HG03045 (cell line): ENCODE results near the gene RRP8.

Experiments used
- ATAC-seq: cut with Tn5 transposase; IDR thresholded peaks from one replicate; pipeline ENCODE4 v1.9.1; 2021; ENCODE audit warnings: mild to moderate bottlenecking, moderate library complexity; ENCODE audit not compliant: unreplicated experiment

RRP8 gene

DNA sequence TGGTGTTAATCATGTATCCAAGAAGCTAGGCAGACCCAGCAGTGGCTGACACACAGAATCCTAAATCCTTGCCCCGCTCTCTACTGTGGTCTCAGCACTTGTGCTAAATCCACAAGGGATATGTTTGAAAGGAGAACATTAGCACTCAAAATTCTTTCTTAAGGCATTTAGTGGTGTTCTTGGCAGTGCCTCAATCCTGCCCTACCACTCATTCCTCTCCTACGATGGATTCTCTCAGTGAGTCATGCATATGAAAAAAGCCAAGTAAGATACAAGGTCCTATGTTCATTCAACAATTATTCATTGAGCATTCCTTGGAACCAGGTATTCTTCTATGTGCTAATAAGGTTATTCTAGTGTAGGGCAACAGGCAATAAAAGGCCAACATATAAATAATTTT is 31.2 kb downstream of the RRP8 start:
- ATAC-seq = no peak

DNA sequence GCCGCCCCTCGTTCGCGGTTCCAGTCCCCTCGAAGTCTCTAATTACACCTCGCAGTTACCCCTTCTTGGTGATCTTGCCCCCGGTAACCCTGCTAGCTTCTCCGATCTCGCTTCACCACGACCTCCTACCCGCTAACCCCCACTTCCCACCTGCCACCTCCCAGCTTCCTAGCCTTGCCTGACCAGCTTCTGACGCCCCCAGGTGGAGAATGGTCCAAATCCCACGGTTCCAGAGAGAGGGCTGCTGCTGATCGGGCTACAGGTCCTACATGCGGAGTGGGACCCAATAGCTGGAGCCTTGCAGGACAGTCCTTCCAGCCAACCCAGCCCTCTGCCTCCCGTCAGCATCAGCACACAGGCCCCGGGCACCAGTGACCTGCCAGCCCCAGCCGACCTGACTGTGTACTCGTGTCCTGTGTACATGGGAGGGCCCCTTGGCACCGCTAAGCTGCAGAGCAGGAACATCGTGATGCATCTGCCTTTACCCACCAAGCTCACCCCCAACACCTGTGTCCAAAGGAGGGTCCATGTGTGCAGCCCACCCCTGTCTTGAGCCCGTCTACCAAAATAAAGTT is 31.9 kb downstream of the RRP8 start:
- ATAC-seq = no peak

DNA sequence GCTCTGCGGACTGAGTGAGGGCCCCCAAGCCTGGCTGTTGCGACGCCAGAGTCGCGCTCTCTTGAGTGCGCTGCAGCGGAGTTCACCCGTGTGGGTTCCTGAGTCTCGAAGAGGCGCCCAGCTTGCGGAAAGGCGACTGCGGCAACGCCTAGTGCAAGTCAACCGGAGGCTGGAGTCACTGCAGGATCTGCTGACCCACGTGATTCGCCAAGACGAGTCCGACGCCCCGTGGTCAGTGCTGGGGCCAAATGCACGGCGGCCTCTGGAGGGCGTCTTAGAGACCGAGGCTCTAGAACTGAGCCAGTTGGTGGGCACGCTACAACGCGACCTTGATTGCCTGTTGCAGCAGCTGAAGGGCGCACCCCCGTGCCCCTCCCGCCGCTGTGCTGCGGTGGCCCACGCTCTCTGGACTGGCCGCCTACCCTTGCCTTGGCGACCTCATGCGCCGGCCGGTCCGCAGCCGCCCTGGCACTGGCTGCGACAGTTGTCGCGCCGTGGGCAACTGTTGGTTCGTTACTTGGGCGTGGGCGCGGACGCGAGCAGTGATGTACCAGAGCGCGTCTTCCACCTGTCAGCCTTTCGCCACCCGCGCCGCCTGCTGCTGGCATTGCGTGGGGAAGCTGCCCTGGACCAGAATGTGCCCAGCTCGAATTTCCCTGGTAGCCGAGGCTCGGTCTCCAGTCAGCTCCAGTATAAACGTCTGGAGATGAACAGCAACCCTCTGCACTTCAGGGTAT is 32.6 kb downstream of the RRP8 start:
- ATAC-seq = no peak

DNA sequence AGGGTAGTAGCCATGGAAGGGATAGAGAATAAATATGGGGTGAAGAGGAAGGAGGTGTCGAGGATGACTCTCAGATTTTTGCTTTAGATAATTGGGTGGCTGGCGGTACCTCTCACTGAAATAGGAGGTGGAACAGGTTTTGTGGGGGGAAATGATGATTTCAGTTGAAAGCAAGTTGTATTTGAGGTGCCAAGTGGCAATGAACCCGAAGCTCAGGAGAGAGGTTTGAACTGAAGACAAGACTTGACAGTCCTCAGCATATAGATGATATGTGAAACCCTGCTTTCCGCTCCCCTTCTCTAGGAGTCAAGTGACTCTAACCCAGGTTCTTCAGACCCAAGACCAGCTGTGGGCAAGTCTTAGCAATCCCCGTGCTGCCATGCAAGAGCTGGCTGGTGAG is 33.7 kb downstream of the RRP8 start:
- ATAC-seq = no peak

DNA sequence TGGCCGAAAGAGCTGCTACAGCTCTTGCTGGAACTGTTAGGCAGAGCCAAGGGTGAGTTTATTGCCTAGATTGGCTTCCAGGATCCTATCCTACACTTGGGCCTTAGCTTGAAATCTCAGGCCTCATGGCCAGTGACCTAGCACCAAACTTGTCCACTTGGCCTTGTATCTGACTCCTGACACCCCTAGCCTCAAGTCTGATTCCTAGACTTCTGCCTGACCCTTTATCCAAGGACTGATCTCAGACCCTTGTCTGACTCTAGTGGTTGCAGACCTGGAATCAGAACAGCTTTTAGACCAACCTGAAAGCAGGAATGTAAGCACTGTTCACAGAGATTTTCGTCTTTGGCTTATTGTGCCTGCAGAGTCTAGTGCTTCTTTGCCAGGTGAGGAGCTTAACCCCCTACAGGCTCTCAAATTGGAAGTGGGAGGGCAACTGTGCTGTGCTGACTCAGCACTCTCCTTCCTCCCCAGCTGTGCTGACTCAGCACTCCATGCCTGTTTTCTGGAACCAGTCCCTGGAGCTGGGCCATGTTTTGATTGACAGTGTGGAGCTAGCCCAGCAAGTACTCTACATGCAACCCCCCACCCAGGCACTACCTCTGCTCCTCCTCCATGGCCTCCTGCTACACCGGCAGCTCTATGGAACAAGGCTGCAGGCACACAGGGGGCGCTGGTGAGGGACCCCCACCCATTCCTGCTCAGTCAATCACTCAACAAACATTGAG is 35.1 kb downstream of the RRP8 start:
- no peak for ATAC-seq

DNA sequence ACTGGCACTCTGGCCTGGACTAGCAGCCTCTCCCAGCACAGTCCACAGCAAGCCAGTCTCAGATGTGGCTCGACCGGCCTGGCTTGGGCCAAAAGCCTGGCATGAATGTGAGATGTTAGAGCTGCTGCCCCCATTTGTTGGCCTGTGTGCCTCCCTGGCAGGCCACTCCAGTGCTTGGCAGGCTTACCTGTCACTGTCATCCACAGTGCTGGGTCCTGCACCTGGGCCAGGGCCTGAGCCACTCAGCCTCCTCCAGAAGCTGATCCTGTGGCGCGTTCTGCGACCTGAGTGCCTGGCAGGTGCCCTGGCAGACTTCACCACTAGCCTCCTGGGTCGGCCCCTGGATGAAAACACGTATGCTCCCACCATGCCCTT is 36.1 kb downstream of the RRP8 start:
- ATAC-seq = no peak

DNA sequence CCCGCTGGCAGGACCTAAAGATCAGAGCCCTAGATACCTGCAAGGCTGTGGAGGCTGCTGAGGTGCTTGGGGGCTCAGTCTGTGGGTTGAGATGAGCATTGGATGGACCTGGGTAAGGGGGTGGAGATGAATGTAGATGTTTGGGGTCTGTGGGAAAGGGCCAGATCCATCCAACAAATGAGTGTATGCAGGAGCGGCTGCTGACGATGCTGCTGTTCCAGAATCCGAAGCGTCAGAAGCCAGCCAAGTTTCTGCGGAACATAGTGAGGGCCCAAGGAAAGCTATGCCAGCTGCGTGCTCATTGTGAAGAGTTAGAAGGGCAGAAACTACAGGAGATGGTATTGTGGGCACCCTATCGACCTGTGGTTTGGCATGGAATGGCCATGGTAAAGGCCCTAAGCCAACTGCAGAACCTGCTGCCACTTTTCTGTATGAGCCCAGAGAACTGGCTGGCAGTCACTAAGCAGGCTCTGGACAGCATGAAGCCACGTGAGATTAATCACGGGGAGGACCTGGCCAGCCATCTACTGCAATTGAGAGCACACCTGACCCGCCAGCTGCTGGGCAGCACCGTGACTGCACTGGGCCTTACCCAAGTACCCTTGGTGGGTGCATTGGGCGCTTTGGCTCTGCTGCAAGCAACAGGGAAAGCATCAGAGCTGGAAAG is 36.6 kb downstream of the RRP8 start:
- no peak for ATAC-seq

DNA sequence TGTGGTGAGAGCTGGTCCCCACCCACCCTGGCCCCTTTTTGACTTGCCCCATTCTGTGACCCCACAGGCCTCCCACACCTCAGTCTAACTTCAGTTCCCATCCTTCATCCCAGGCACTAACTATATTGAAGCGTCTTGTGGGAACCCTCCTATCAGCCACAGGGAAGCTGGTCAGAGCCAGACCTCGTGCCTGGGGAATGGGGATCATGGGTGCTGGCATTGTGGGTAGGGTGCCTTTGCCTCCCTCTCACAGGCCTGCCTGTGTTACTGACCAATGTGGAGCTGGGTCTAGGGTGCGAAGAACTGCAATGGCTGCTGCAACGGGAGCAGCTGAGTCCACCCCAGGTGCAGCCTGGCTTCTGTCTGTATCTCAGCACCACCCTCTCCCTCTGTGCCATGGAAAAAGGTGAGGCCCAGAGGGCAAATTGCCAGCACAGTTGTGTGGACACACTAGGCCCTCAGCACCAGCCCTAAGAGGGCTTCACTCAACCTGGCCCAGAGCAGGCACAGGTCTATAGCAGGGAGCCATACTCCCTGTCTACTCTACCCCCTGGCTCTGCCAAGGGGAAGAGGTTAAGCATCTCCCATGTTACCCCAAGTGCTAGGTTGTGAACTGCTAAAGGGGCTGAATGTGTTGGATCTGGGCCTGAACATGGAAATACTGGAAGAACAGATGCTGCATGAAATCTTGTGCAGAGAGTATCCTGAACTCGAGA is 37.3 kb downstream of the RRP8 start:
- no peak for ATAC-seq

DNA sequence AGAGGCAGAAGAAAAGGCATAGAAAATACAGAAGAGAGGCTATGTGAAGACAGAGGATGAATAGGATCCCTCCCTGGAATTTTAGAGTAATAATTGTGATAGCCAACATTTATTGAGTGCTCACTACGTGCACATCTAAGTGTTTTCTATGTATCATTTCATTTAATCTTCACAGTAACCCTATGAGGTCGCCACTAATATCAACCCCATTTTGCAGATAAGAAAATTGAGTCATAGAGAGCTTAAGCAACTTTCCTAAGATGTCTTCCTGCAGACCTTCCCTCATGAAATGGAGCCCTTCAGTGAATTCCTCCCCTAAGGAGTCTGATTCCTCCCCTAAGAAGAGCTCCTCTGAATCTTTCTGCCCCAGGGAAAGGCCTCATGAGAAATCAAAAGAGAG is 38.1 kb downstream of the RRP8 start:
- ATAC-seq = no peak

DNA sequence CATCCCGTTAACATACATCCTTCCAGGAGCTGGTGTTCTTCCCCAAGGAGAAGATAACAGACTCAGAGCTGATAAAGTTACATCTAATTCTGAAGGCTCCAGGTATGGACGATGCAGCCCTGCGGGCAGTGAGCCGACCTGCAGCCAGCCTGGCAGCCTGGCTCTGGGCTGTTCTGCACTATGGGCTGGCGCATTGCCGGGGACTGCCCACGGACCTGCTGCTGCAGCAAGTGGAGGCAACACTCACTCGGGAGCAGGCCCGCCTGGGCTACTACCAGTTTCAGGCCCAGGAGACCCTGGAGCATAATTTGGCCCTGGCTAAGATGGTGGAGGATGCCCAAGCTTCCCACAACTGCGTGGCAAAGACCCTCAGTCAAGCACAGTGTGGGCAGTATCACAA is 39.7 kb downstream of the RRP8 start:
- no peak for ATAC-seq

DNA sequence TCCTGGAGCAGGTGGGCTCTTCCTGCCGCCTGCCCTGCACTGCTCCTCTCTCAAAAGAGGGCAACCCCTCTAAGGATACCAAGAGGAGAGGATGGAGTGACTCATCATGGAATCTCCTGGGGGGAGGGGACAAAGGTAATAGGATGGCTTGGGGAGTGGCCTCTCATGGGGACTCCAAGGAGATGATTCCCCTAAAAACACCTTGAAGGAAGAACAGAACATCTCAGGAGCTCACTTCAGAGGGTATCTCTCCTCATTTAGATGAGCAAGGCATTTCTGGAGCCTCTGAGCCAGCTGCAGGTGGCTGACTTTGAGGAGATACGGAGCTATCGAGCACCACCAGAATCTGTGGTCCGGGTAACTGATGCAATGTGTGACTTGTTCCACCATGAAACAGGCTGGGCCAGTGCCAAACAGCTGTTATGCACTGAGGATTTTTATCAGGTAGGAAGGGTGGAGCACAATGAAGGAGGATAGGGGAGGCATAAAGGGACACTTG is 40.2 kb downstream of the RRP8 start:
- no peak for ATAC-seq

DNA sequence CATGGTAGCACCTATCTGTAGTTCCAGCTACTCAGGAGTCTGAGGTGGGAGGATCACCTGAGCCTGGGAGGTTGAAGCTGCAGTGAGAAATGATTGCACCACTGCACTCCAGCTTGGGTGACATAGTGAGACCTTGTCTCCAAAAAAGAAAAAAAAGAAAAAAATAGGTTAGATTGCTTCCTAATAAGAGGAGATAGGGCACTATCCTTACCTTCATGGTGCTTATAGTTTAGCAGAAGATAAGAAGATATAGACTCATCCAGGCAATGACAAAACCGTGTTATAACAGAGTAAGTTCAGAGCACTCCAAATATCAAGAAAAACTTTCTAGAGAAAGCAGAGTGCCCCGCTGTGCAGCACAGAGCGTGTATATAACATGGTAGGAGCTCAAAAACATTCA is 42.1 kb downstream of the RRP8 start:
- no peak for ATAC-seq

DNA sequence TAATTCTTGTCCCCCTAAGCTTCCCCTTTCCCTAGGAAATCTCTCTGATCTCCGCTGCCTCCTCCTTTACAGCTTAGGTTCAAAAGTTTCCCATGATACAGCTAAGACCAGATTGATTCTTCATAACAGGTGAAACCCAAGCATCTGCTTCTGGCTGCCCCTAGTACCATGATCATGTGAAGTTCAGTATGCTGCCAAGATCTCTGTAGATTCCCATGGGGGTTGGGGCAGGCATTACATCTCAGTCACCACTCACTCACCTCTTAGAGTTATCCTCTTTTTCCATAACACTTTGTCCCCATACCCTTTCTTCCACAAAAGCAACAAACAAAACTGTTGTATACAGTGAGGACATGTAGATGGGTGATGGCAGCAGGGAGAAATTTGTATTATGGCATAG is 44.0 kb downstream of the RRP8 start:
- no peak for ATAC-seq

DNA sequence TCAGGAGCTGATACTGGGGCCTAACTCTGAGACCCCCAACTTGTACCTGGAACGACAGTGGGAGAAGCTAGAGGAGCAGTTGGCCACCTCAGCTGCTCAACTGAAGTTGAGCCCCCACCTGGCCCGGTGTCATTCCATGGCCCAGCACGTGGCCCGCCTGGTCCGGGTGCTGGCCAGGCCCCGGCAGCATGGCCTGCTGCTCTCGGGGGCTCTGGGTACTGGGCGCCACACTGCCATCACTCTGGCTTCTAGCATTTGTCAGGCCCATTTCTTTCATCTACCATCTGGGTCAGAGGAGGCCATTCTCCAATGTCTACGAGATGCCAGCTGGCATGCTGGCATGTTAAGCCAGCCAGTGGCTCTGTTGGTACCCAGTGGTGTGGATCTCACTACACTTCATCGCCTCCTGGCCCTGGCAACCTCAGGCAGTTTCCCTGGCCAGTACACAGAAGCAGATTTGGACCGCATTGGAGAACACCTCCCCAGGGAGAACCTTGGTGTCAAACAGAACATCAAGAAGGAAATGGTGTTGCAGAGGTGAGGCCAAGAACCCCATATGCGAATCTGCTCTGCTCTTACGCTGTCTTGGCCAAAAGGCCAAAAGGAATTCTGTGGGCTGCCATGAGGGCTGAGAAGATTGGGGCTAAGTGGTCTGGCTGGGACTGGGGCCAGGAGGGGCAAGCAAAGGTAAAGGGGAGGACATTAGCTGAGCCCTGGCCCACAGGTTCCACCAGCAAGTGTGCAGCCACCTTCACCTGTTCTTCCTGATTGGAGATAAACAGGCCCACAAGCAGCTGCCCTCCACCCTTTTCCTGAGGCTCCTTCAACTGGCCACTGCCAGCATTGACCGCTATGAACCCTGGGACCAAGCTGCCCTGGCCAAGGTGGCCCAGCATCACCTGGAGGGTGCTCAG is 45.4 kb downstream of the RRP8 start:
- ATAC-seq = no peak

DNA sequence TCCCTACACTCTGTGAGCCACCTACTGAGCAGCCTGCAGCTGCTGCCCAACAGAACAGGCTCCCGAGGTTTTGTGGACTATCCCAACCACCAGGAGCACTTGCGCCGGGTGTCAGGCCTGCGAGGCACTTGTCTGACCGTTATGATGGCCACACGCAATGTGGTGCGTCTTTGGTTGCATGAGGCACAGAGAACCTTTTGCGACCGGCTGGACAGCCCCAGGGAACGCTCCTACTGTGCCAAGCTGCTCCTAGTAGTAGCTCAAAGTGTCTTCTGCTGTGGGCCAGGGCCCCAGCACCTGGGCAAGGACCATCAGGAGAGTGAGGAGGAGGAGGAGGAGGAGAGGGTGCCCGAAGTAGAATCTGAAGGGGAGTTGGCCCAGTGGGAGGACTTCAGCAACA is 46.4 kb downstream of the RRP8 start:
- no peak for ATAC-seq

DNA sequence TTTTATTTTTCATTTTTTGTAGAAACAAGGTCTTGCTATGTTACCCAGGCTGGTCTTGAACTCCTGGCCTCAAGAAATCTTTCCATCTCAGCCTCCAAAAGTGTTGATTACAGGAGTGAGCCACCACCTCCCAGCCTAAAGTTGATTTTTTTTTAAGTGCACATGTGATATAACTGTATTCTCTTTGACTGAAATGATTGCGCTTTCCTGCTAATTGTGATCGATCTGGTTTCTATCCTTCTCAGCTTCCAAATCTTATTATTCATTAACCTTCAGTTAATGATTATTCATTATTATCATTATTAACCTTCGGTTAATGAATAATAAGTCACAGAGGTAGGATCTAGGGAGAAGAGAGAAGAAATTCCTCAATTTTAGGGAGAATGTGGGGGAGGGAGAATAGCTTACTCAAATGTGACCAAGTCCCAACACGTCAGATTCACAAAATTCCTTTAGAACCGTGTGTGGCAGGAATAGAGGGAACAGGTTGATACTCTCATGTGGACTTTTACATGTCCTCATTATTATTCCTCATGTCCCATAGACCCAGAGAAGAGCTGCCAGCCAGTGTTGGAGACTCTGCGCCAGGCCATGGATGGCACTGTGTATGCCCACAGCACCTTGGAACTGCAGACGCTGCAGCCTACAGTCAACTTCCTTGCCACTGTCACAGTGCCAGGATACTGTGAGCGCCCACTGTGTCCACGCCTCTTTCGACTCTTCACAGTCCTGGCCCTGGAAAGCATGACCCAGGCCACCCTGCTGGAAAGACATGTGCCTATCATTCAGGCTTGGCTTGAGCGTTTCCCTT is 47.1 kb downstream of the RRP8 start:
- no peak for ATAC-seq

DNA sequence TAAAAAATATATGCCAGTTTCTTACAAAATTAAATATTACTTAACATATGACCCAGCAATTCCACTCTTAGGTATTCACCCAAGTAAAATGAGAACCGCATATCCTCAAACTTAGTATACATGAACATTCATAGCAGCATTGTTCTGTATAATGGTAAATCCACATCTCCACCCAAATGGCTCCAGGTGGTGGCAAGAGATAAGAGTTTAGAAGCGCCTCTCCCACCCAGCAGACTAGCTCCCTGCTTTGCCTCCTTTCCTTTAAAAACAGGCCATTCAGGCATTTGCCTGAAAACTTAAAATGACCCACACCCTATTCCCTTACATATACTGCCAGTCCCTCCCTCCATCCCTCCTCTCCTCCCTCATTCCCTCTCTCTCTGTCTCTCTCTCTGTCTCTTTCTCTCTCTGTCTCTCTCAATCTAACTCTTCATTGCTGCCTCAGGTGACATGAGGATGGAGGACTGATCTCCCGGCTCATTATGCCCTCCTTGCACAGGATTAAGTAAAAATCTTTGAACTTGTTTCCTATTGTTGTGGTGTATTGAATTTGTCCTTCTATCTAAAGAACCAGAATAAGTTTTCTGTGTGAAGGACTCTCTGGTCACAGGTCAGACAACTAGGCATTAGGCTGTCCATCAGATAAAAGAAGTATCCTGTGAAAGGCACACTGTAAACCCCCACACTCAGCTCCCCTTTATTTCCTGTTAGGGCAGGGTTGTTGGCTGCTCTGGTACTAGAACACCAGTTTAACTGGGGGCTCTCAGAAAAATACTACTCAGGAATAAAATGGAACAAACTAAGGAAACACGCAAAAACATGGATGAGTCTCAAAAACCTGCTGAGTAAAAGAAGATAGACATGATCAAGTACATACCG is 48.3 kb downstream of the RRP8 start:
- ATAC-seq = no peak

DNA sequence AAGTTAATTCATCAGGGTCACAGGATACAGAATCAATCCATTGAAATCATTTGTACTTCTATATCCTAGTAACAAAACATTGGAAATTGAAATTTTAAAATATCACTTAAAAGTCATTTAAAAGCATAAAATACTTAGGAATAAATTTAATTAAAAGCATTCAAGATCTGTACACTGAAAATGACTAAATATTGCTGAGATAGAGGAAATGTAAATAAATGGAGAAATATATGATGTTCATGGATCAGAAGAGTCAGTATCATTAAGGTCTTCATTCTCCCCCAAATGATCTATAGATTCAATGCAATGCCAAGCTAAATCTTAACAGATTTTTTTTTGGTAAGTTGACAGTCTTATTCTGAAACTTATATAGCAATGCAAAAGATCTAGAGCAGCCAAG is 49.8 kb downstream of the RRP8 start:
- ATAC-seq = no peak
